HuH-7.5 (cell line): Measurements from ENCODE around the gene CCNL1.
"Not testable (repeated sequence)": the region's sequence is repeated elsewhere in the genome, so short reads cannot be mapped to it uniquely, and the experiment has no call there.

ENCODE experiments used
- DNase-seq: peaks from one replicate; pipeline ENCODE4 v3.0.0; 2011; ENCODE audit warnings: low spot score

The CCNL1 gene

GRCh38 chr3:157103280-157103679, 56.7 kb downstream of the CCNL1 start:
- no peak for DNase-seq

DNA sequence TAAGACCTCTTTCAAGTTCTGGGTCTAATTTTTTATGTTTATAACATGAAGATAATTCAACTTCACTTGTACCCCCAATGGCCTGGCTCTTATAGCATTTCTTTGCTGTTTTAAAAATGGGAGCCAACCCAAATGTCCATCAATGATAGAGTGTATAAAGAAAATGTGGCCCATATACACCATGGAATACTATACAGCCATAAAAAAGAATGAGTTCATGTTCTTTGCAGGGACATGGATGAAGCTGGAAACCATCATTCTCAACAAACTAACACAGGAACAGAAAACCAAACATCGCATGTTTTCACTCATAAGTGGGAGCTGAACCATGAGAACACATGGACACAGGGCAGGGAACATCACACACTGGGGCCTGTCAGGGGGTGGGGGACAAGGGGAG, 57.4 kb downstream of the CCNL1 start:
- DNase-seq, result not testable (repeated sequence)

GRCh38 chr3:157102098-157102497, 57.8 kb downstream of the CCNL1 start:
- no peak for DNase-seq

DNA sequence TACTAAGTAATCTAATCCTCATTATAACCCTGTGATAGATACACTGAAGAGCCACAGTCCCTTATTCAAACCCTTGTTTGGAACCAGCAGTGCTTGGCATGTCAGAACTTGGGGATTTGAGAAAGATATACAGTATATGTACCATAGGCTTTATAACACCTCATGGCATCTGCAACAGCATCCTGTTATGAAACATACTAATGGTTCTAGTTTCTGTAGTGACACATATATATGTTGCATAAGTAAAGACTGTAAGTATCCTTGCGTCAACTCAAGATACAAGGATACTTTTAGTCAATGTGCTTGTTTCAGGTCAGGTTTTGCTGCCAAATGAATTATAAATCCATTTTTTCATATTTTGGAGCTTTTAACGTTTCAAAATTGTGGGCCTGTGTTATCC, 58.5 kb downstream of the CCNL1 start:
- no peak for DNase-seq

DNA sequence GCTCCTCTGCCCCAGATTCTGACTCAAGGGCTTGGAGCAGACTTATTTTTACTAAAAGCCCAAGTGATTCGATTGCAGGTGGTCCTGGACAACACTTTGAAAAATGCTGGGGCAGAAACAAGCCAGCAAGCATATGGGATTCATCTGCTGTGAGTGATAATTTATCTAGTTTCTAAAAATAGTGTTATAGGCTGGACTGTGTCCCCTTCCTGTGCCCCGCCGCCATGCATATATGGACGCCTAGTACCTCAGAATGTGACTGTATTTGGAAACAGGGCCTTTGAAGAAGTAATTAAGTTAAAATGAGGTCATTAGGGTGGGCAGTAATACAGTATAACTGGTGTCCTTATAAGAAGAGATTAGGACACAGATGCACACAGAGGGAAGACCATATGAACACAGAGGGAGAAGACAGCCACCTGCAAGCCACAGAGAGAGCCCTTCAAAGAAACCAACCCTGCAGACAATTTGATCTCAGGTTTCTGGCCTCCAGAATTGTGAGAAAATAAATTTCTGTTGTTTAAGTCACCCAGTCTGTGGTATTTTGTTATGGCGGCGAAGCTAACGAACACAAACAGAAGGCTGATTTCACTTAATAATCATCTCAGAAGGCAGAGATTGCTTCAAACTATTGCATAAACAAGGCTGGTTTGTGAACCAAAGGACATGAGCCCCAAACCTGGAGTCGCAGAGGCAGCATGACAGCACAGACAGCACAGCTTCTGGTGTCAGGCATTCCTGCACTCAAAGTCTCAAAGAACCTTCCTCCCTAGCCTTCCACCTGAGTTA, 59.1 kb downstream of the CCNL1 start:
- no peak for DNase-seq

- DNase-seq, result no peak
These were observed 59.9 kb downstream of the CCNL1 start for GRCh38 chr3:157100096-157100477.

DNA sequence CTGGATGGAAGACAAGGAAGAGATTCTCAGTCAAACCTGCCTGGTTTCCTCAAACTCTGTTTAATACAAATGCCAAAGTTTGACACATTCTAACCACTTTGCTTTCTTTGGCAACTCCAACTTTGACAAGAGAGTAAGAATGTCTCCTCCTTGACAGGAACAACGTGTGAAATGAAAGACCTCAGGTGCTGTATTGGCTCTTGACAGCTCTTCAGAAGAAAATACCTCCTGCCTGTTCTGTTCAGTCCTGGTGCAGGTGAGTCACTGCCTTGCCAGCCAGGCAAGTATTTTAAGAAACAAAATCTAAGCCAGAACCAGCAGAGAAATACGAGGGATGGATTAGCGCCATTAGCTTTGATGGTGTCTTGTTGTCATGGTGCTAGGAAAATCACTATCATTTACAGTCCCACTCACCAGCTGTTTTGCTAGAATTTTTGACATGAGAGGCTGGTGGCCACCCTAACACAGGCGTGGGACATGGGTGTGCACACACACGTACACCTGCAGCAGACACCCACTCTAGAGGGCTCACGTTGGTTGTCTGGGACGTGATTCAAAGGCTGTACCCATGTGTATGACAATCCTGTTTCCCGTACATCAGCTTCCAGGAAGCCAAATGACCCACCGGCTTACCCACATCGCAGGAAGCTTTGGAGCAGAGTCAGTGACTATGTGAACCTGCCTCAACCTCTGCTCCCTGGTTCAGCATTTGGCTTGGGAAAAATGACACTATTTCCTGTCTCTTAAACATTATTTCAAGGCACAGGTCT, 60.4 kb downstream of the CCNL1 start:
- no peak for DNase-seq

DNA sequence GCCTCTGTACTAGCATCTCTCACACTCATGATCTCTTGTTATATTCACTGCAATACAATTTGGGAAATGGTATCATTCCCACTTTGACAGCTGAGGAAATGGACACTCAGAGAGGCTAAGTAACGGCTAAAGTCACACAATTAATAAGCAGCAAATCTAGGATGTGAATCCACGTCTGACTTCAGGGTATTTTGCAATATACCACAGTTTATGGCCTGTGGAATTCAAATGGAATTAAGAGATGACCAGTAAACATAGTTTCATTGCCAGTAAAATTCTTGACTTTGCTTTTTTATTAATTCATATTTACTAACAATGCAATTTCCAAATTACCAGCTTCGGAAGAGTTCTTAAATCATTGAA, 61.1 kb downstream of the CCNL1 start:
- DNase-seq, result no peak

DNA sequence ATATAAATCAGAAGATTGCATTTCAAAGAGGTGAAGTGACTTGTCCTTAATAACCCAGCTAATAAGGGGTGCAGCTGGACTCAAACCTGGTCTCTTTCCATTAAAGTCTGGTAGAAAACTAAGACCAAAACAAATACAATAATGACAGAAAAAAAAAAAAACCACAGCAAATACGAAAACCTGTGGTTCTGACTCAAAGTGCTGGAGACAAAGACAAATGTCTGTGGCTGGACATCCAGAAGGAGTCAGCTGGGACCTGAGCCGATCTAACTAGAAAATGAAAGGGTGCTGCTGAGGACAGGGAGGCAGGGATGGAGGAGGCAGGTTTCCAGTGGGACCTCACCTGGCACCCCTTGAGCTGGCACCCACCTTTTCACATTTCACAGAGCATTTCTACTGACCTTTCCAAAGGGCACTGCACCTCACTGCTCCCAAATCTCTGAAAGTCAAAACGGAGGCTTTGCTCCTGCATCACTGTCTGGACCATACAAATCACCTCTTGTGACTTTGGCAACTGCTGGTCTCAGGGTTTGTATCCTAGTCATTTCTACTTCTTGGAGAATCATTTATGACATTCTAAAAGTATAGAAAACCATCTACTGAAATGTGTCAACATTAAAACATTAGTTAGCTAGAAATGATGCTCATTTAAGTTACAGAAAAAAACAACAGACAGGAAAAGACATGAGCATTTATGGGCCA, 61.7 kb downstream of the CCNL1 start:
- DNase-seq, result no peak
